HG03378 (cell line): ENCODE results near the gene RGS14.

Experiments used
- ATAC-seq: cut with Tn5 transposase; IDR thresholded peaks from one replicate; pipeline ENCODE4 v1.9.1; 2021; ENCODE audit warnings: mild to moderate bottlenecking, moderate library complexity; ENCODE audit not compliant: unreplicated experiment

Gene RGS14, protein sequence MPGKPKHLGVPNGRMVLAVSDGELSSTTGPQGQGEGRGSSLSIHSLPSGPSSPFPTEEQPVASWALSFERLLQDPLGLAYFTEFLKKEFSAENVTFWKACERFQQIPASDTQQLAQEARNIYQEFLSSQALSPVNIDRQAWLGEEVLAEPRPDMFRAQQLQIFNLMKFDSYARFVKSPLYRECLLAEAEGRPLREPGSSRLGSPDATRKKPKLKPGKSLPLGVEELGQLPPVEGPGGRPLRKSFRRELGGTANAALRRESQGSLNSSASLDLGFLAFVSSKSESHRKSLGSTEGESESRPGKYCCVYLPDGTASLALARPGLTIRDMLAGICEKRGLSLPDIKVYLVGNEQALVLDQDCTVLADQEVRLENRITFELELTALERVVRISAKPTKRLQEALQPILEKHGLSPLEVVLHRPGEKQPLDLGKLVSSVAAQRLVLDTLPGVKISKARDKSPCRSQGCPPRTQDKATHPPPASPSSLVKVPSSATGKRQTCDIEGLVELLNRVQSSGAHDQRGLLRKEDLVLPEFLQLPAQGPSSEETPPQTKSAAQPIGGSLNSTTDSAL

GRCh38 chr5:177357459-177358351 lies at the start of gene RGS14:
TSS of gene RGS14 (plus strand) at chr5:177357924. CDS start at chr5:177358025, 101 bp downstream.
- ATAC-seq = peak; percentile 78

DNA sequence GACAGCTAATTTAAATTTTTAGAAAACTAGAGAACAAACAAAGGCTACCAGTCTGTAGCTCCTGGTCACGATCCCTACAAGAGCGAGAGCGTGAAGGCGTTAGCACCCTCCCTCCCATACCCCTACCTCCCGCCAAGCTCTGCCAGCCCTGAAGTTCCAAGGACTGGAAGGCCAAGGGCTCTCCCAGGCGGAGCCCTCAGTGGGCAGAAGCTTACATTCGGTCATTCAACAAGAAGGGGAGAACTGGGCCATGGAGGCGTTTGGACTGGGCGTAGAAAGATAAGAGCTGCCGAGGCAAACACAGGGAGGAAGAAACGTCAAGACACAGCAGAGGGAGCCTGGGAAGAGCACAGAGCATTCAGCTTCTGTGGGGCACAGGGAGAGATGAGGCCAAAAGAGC lies 49.0 kb upstream of the RGS14 start:
- ATAC-seq = no peak

GRCh38 chr5:177309351-177310191 lies 48.2 kb upstream of the RGS14 start:
- no peak for ATAC-seq

GRCh38 chr5:177310332-177310731 lies 47.4 kb upstream of the RGS14 start:
- ATAC-seq = no peak

GRCh38 chr5:177310757-177311391 lies 46.9 kb upstream of the RGS14 start:
- no peak for ATAC-seq

DNA sequence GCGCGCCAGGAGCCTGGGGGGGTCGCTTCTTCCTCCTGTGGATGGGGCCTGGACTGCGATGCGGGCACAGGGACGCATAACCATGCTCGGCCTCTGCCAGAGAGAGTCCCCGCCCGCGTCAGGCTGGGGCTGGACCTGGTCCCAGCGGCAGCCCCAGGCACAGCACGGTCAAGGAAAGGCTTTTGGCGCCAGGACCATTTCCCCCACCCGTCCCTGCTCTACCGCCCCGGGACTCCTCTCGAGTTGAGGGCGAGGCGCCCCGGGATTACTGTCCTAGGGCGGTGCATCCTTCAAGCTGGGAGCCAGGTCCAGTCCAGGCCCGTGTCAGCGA lies 46.4 kb upstream of the RGS14 start:
- peak; percentile 6 for ATAC-seq

DNA sequence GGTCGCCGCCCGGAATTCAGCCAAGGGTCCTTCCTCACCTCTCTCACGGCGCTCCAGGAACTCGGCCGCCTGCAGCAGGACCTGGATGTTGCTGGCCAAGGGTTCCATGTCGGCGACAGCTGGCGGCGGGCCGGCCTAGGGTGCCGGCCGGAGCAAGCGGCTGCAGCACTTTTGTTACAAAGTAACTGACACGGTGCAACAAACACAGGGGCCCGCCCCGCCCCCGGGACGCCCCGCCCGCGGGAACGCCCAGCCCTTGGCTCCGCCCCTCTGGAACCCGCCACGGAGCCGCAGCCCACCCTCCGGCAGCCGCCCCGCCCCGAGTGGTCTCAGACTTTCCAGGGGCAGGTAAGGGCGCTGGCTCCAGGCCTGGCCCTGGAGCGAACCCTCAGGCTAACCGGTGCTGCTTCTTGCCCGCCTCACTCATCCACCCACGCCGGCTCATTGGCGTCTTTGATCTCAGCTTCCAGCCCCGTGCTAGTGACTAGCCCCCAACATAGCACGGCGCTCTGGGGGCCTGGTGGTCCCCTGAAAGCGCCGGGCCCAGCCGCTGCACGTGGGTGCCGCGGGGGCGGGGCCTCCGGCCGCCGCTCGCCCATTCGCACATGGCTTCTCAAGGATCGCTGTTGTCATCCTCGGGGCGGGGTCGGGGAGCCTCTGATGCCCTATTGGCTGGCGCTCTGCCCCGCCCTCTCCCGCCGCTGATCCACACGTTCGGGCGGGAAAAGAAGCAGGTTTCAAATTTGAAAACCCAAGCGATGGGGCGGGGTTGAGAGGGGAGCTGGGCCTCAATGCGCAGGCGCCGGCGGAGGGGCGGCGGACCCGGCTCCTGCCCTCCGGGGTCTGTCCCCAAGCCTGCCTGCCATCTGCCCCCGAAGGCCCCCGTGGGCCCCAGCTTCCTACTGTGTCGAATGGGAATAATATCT lies 45.7 kb upstream of the RGS14 start, which contains the start of gene MXD3:
Gene MXD3, minus strand, starts transcription at position 176 of the 926 bp plus-strand sequence. Its CDS starts 68 bp downstream, at position 108.
- peak; percentile 50 for ATAC-seq

GRCh38 chr5:177312649-177313181 lies 45.0 kb upstream of the RGS14 start:
- ATAC-seq = peak; percentile 34

- no peak for ATAC-seq
Measured at GRCh38 chr5:177313561-177314259, 44.0 kb upstream of the RGS14 start.

DNA sequence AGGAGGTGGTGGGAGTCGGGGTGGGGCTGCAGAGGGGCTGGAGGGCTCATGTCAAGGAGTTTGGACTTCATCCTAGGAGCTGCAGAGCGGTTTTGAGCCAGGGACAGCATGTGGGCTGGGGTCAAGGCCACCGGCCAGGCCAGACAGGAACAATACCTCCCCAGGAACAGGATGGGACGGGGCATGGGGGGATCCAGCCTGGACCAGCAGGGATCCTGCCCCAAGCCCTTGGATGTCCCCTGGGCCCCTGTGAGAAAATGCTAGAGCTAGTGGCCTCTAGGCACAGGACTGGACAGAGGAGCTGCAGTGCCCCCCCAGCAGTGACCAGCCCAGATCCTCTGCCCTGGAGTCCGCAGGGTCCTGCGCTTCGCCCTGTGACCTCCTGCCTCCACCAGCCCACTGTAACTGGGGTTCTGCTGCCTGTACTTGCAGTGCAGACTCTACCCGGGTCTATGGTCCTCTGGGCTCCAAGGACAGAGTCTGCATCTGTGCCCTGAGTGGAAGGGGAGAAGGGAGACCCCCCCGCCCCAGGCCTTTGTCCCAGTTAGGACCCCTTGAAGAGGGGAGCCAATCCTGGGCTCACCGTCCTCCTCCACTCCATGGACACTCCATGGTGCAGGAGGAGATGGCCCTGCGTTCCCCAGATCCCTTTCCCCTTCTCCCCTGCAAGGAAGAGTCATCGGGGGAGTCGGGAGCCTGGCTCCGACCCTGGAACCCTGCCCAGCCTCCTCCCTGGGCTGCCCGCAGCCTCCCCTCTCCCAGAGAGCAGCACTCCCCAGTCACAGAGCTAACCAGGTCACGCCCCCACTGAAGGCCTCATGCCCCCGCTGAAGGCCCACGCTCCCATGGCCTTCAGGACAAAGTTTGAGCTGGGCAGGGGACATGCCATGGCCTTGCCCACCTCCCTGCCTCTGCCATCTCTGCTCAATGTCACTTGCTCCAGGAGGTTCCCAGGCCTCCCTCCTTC lies 43.1 kb upstream of the RGS14 start:
- no peak for ATAC-seq

- ATAC-seq = no peak
Measured at GRCh38 chr5:177315411-177315810, 42.3 kb upstream of the RGS14 start.

GRCh38 chr5:177316005-177316404 lies 41.7 kb upstream of the RGS14 start:
- no peak for ATAC-seq

DNA sequence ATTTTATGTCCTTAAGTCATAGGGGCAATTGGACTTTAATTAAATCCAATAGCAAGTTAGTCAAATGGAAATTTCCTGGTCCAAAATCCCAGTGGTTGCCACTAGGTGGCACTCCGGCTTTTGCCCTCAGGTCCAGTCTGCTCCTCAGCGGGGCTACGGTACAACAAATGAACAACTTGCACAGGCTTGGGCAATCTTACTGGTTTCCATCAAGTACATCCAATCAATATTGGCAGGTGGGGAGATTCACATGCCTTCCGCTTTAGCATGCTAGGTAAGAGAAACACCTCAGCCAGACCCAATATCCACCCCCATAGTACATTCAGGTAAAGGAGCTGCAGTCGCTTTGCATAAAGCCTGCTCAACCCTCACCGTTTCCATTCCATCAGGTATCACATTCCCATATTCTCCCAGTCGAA lies 39.8 kb upstream of the RGS14 start:
- ATAC-seq = no peak

DNA sequence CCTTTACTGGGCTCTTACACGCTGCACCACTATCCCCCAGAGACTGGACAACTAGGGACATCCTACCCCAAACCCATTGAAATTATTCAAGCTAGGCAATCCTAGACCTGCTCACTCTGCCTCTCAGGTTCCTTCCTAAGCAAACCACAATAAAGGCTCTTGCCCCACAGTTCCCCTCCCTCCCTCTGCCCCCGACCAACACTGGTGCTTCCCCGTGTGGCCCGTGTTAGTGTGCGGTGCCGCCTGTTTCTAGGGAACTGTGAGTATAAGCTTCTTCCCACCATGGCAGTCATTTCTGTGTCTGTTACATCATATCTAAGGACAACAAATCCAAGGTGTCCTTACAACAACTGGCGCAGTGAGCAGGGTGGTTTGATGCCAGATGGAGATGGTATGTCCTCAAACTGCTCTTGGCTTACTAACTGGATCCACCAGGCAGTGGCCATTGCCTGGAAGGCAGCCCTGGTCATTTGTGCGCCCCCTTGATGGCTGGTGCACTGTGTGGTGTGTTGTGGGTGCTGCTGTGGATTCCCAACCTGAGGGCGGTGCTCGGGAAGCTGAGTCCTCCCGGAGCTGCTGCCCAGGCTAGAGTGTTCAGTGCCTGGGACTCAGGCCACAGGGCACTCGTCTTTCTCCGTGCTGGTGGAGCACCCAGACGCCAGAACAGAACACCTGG lies 37.7 kb upstream of the RGS14 start:
- ATAC-seq = no peak

DNA sequence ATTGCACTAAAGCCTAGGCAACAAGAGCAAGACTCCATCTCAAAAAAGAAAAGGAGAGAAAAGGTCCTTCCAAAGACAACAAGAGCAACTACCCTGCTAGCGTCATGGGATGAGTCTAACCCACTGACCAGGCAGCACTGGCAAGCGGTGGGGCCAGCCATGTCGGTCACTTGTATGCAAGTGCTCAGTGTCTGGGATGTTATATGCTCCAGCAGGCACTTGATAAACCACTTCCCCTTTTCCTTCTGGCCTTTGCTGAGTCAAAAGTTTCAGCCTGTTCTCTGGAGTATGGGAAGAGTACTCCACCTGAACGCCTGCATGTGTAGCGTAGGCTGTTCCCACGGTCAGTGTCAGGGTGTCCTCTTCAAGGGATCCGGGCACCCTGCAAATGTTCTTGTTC lies 36.8 kb upstream of the RGS14 start:
- ATAC-seq = no peak

DNA sequence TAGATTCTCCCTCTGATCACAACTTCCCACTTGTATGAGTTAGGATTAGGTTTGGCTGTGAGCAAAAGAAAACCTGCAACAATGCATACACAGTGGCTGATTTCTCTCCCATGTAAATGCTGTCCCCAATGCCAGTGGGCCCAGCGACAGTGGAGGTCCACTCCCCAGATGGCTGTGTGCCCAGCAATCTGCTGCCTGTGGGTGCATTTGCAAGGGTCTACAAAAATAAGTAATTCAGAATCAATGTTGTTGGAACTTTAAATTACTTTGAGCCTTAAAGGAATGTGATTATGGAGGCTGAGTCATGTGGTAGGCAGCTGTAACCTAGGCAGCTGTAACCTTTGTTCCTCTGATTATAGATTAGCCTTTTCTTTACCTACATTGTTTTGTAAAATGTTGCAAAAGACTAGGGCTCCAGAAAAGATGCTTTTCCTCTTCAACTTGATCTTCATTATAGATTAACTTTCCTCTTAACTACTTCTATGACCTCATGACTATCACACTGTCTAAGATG lies 31.8 kb upstream of the RGS14 start:
- no peak for ATAC-seq
